GM12891 (cell line): ENCODE results near the gene PTPN3.

ENCODE experiments used
- DNase-seq: peaks from one replicate; pipeline ENCODE4 v3.0.0; 2011; ENCODE audit warnings: low spot score; ENCODE audit not compliant: insufficient read length
- FAIRE-seq: peaks from 2 replicates; lab custom pipeline; 2011; peaks lifted over from hg19 to GRCh38; lab: Jason Lieb, UNC
- PAX5 ChIP-seq: IDR thresholded peaks from 2 replicates; pipeline ENCODE4 v1.6.1; 2011; ENCODE audit warnings: low read length, moderate library complexity, mild to moderate bottlenecking; ENCODE audit not compliant: insufficient read depth, severe bottlenecking
- POLR2A ChIP-seq: IDR thresholded peaks from 2 replicates; pipeline ENCODE4 v1.6.1; 2011; ENCODE audit warnings: low read depth, low read length, control low read depth
- POLR2AphosphoS5 ChIP-seq: IDR thresholded peaks from 2 replicates; pipeline ENCODE4 v1.6.1; 2011; ENCODE audit warnings: low read depth, low read length, control low read depth
- POU2F2 ChIP-seq: IDR thresholded peaks from 2 replicates; pipeline ENCODE4 v1.6.1; 2011; ENCODE audit warnings: low read depth, mild to moderate bottlenecking, control low read depth, low read length, moderate library complexity
- SPI1 ChIP-seq: IDR thresholded peaks from 2 replicates; pipeline ENCODE4 v1.6.1; 2011; ENCODE audit warnings: low read depth, low read length, control low read depth
- TAF1 ChIP-seq: IDR thresholded peaks from 2 replicates; pipeline ENCODE4 v1.6.1; 2011; ENCODE audit warnings: low read depth, low read length, control low read depth

Gene PTPN3

DNA sequence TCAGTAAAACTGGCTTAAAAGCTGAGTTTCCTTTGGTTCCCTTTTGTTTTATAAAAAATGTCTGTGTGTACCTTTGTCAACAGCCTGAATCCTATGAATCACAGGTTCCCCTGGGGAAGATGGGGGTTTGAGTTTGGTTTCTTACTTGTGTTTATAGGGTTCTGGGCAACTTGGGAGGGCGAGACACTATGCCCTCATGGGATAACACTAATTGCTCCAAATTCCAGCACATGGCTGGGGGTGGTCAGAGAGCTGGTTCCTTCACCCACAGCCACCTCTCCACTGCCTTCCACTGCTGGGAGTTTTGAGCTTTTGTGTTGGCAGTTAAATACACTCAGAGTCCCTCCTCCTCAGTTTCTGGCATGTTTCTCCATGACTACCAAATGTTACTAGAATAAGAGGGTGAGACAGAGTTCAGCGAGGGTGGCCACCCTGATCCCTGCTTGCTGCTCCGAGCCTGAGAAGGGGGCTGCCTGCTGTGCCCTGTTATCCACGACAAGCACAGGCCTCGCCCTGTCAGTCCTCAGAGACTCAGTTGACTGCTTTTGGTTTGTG, 94.3 kb downstream of the PTPN3 start:
- no peak for DNase-seq
- FAIRE-seq, result no peak
- no peak for TF ChIP-seq POLR2AphosphoS5
- TF ChIP-seq PAX5, result no peak
- TF ChIP-seq POLR2A, result no peak
- no peak for TF ChIP-seq POU2F2
- TF ChIP-seq TAF1, result no peak
- no peak for TF ChIP-seq SPI1

DNA sequence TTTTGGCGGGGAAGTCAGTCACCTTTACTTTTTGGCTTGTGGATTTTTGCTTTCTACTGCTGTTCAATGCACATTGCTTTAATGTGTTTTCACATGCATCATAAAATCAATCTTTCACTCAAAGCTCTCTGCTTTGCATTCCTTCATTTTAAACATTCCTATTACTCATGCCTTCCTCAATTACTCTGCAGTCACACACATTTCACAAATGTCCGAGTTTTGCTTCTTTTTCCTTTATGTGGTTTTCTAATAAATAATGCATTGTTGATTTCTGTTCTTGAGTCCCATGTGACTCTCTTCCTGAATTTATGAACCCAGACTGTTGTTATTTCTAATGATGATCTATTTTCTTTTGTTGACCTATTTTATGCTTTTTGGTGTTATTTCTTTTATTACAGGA, 95.0 kb downstream of the PTPN3 start:
- FAIRE-seq (no peak), DNase-seq (no peak)
- TF ChIP-seq POLR2AphosphoS5, result no peak
- TF ChIP-seq POU2F2, result no peak
- no peak for TF ChIP-seq TAF1
- no peak for TF ChIP-seq POLR2A
- no peak for TF ChIP-seq PAX5
- no peak for TF ChIP-seq SPI1

DNA sequence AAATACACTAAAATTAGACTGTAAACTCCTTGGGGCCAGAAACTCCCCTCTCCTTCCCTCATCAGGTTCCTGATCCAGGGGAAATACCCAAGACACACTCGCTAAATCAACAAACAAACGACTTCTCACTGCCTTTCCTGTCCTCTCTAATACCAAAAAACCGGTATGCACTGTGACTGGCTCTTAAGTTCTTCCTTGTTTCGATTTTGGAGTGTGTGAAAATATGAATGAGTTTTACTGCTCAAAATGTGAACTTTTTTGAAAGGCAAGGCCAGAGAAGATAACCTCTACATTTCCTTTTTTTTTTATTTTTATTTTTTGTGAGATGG, 96.2 kb downstream of the PTPN3 start:
- no peak for TF ChIP-seq PAX5
- no peak for TF ChIP-seq TAF1
- no peak for TF ChIP-seq SPI1
- no peak for TF ChIP-seq POLR2AphosphoS5
- TF ChIP-seq POLR2A, result no peak
- TF ChIP-seq POU2F2, result no peak
- FAIRE-seq (no peak), DNase-seq (no peak)

DNA sequence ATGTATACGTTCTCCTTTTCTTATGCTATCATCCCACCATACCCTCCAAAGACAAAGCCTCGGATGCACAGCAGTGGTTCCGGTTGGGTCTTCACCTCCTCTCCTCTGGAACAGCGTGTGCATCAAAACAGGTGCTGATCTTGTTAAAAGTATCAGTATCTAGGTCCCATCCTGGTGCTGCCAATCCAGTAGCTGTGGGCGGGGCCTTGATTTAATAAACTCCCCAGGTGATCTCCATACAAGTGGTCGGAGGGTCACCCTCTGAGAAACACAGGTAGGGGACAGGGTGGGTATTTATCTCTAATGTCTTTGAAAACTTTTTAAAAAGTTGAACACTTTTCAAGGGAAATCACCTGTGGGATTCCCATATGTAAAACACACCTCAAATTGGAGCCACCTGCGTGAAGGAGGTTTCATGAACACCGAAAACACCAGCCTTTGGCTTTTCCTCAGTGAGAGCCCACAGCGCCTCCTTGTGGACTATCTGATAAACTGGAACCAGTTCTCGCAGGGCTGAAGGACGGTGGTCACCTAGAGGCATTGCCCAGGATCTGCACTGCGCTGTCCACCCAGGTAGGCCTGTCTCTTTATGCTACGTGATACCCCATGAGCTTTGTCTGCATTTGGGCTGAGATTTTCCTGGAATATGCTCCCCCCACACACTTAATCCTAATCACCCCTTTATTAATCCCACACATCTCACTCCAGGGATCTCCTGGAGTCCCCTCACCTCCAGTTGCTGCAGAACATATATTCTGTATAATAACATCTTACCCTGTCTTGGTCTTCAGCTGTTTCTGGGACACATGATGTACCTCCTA, 96.7 kb downstream of the PTPN3 start:
- TF ChIP-seq PAX5 (no peak), POLR2A (no peak), POU2F2 (peak; percentile 57; the same call in 1 of the 2 replicates)
- FAIRE-seq (peak; percentile 93), DNase-seq (no peak)

DNA sequence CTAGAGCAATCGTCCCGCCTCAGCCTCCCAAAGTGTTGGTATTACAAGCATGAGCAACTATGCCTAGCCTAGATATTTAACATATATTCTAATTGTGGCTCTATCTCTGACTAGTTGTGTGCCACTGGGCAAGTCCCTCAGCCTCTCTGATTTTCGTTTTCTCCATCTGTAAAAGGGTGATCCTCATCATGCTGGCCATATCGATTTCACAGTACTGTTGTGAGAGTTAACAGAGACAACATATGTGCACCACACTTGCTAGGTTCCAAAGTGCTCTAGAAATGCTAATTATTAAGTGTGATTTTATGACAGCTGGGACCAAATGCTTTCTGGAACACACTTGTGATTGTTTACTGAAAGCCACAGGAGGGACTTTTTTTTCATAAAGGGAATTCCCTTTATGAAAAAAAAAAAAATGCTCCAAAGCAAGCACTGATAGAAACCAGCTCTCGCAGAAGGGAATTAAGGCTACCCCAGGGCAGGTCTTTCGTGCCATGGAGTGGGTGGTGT, 98.8 kb downstream of the PTPN3 start:
- FAIRE-seq (no peak), DNase-seq (no peak)
- TF ChIP-seq TAF1 (no peak), POLR2A (no peak), POU2F2 (peak; percentile 92), POLR2AphosphoS5 (no peak), PAX5 (no peak)

DNA sequence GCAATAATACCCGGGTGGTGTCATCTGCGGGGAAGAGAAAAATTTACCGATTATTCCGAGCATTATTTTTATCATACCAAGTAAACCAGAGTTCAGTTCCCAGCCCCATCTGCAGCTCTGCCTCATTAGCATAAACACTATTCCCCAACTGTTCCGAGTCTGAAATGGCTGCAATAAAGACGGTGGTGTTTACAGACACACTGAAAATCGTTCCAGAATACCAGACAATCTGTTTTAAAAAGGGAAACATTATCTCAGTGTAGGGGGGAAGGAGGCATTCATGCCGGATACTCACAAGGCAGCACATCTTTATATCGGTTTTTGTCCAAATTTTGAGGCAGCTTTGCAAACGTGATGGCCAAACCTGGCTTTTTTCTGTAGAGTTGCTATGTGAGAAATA, 106.9 kb downstream of the PTPN3 start:
- no peak for TF ChIP-seq TAF1
- no peak for TF ChIP-seq POLR2AphosphoS5
- no peak for TF ChIP-seq POLR2A
- no peak for TF ChIP-seq SPI1
- no peak for TF ChIP-seq POU2F2
- no peak for TF ChIP-seq PAX5
- FAIRE-seq (no peak), DNase-seq (no peak)

DNA sequence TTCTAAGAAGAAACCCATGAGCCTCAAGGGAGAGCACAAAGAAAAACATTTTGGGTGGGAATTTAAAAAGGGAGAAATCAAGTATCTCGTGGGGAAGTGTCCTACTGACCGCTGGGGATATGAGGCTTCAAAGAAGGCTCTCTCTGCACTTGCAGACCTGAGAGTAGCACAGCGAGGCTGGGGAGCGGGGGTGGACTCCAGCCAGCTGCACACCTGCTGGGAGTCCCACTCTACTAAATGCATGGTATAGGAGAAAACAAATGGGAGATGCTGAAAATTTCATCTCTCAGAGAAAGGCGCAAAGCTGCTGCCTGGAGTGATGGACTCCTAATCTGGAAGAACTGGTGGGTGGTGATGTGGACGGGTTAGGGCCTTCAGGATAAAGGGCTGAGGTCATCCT, 110.3 kb downstream of the PTPN3 start:
- TF ChIP-seq POU2F2 (no peak), POLR2AphosphoS5 (no peak), POLR2A (no peak), PAX5 (no peak), TAF1 (no peak), SPI1 (no peak)
- no peak for FAIRE-seq
- no peak for DNase-seq

DNA sequence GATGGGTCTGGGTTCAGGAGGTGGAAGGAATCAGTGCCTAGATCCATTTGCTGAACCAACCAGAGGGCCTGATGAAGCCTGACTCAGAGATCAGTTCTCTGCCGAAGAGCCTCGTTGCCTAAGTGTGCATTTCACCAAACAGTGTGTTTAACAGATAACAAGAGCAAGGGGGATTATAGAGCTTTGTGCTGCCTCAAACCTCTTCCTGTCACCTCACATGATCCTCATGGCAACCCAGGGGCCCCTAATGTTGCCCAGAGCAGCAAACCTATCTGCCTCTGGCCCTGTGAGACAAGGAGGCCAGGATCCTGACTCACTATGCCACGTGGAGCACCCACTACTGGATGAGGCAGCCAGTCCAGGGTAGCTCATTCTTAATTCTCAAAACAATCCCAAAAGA, 110.9 kb downstream of the PTPN3 start:
- DNase-seq (no peak), FAIRE-seq (no peak)
- no peak for TF ChIP-seq PAX5

DNA sequence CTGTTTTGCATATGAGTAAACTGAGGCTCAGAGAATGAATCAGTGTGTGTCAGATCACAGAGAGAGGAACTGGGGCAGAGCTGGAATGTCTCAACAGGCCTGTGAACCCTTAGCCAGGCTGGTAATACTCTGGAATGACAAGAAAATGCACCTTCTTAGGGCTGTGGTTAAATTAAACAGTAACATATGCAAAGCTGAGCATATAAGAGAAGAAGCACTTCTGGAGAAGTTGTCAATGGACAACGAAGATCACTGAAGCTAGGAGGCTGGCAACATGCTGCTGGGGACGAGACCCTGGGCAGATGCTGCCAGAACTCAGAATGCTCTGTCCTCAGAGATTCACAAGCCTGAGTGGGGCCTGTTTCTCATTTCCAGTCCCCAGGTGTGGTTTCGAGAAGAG, 112.6 kb downstream of the PTPN3 start:
- no peak for DNase-seq
- FAIRE-seq, result no peak
- TF ChIP-seq PAX5, result no peak
- peak; percentile 24; the same call in 1 of the 2 replicates for TF ChIP-seq SPI1

DNA sequence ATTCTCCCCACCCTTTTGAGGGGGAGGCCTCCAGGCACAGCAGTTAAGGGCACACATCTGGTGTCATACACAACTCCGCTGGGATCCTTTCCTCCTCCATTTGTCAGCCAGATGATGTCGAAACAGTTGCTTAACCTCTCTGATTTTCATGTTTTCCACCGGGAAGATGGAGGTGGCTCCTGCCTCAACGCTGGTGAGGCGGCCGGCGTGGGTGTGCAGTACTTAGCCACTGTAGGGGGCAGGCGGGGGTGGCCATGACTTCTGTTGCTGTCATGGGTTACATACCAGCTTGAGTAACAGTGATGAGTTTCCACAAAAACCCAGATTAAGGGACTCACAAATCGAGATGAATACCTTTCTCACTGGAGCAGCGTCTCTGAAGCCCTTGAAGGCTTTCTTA, 114.2 kb downstream of the PTPN3 start:
- no peak for FAIRE-seq
- DNase-seq, result no peak
- TF ChIP-seq POLR2AphosphoS5 (no peak), POU2F2 (no peak), POLR2A (no peak), PAX5 (no peak), TAF1 (no peak), SPI1 (no peak)

DNA sequence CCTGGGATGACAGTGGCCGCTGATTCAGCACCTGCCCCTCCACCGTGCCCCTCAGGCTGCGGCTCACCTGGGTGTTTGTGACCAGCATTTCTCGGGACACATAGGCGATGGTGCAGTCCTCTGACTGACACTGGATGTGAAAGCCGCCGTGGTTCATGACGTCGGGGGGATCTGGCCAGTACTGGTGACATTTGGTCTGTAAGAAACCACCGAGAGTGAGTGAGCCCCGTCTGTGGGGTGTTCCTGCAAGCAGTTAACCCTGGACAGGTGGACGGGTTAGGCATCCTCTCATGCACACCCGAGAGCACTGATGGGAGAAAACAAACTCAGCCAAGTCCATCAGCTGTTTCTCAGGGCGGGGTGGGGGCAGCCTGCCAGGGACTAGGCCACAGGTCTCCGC, 114.8 kb downstream of the PTPN3 start:
- FAIRE-seq (no peak), DNase-seq (no peak)
- TF ChIP-seq POU2F2, result no peak
- TF ChIP-seq PAX5, result no peak
- no peak for TF ChIP-seq TAF1
- TF ChIP-seq POLR2AphosphoS5, result no peak
- no peak for TF ChIP-seq SPI1
- no peak for TF ChIP-seq POLR2A
